KMS-11 (cell line): ENCODE results near the gene TTC24.
"Not testable (repeated sequence)": the region's sequence is repeated elsewhere in the genome, so short reads cannot be mapped to it uniquely, and the experiment has no call there.

Experiments used
- H2AFZ ChIP-seq: fragments of 200-600 bp; sonication (generic); 2 replicates; pipeline ENCODE4 v1.6.1; 2016; ENCODE audit warnings: antibody characterized with exemption, mixed run types, low read depth
- H3K27ac ChIP-seq: fragments of 200-600 bp; sonication (generic); 2 replicates; pipeline ENCODE4 v1.6.1; 2016; ENCODE audit warnings: mild to moderate bottlenecking, mixed run types
- H3K27me3 ChIP-seq: fragments of 200-600 bp; sonication (generic); 2 replicates; pipeline ENCODE4 v1.6.1; 2017; ENCODE audit warnings: mild to moderate bottlenecking, low read depth, mixed run types, moderate library complexity; ENCODE audit not compliant: insufficient read depth
- H3K36me3 ChIP-seq: fragments of 200-600 bp; sonication (generic); 2 replicates; pipeline ENCODE4 v1.6.1; 2017; ENCODE audit warnings: mild to moderate bottlenecking, mixed run types; ENCODE audit not compliant: insufficient read depth
- H3K4me1 ChIP-seq: fragments of 200-600 bp; sonication (generic); 2 replicates; pipeline ENCODE4 v1.6.1; 2016; ENCODE audit warnings: mild to moderate bottlenecking, low read depth, mixed run types; ENCODE audit not compliant: poor library complexity, severe bottlenecking
- H3K4me2 ChIP-seq: fragments of 200-600 bp; sonication (generic); 2 replicates; pipeline ENCODE4 v1.7.0; 2016; ENCODE audit warnings: mild to moderate bottlenecking, mixed run types
- H3K4me3 ChIP-seq: fragments of 200-600 bp; sonication (generic); IDR thresholded peaks from 2 replicates; pipeline ENCODE4 v1.6.1; 2017; ENCODE audit warnings: low read depth, low read length, mixed read lengths; ENCODE audit not compliant: insufficient read depth
- H3K79me2 ChIP-seq: fragments of 200-600 bp; sonication (generic); 2 replicates; pipeline ENCODE4 v1.6.1; 2016; ENCODE audit warnings: low read depth, mixed run types; ENCODE audit not compliant: insufficient read depth
- H3K9ac ChIP-seq: fragments of 200-600 bp; sonication (generic); 2 replicates; pipeline ENCODE4 v1.6.1; 2016; ENCODE audit warnings: mild to moderate bottlenecking, mixed run types
- H4K20me1 ChIP-seq: fragments of 200-600 bp; sonication (generic); 2 replicates; pipeline ENCODE4 v1.6.1; 2016; ENCODE audit warnings: mild to moderate bottlenecking, mixed run types; ENCODE audit not compliant: insufficient read depth
- CTCF ChIP-seq: fragments of 200-600 bp; sonication (generic); conservative IDR thresholded peaks from 2 replicates; pipeline ENCODE4 v1.6.1; 2017; ENCODE audit warnings: low read depth, mild to moderate bottlenecking, antibody characterized with exemption, low read length, moderate library complexity, mixed read lengths

TTC24 gene

DNA sequence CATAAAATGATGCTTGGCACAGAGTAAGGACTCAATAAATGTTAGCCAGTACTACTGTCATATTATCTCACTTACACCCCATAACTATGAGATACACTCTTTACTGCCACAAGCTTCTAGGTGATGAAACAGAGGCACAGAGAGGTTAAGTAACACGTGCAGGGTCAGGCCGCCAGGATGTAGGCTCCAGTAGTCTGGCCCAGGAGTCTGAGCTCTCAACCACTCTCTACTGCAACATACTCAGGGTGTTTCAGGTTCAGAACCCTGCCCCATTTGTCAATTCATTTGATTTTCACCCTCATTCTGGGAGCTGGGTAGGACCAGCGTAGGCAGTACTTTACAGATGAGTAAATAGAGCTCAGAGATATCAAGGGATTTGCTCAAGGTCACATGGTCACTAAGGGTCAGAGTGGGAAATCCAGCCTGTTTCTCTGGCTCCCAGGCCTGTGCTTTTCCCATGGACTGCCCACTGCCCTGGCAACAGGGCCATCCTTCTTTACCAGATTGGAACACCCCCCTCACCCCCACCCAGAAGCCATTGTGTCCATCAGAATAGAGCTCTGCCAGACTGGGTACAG lies 28.4 kb upstream of the TTC24 start:
- no peaks in the 10 kb centered on the region for H4K20me1 ChIP-seq

GRCh38 chr1:156551869-156552268 lies 27.7 kb upstream of the TTC24 start:
- no peak overlapping the region for H3K27ac ChIP-seq
- H3K9ac ChIP-seq, result no peak overlapping the region
- no peaks in the 10 kb centered on the region for H3K79me2 ChIP-seq
- H3K4me2 ChIP-seq, result no peak overlapping the region
- no peaks in the 10 kb centered on the region for H3K4me1 ChIP-seq
- H3K4me3 ChIP-seq, result no peak overlapping the region
- H3K27me3 ChIP-seq, result no peaks in the 10 kb centered on the region
- H3K36me3 ChIP-seq, result no peaks in the 10 kb centered on the region
- no peaks in the 10 kb centered on the region for H4K20me1 ChIP-seq
- no peak for TF ChIP-seq CTCF
- H2AFZ ChIP-seq, result no peak overlapping the region

More for the DNA sequence above, 28.4 kb upstream of the TTC24 start:
- TF ChIP-seq CTCF, result no peak
- H3K4me3 ChIP-seq, result no peak overlapping the region
- H3K9ac ChIP-seq, result no peak overlapping the region
- H3K27me3 ChIP-seq, result no peaks in the 10 kb centered on the region
- H3K4me1 ChIP-seq, result no peaks in the 10 kb centered on the region
- no peak overlapping the region for H2AFZ ChIP-seq
- no peak overlapping the region for H3K27ac ChIP-seq
- H3K4me2 ChIP-seq, result no peak overlapping the region
- no peaks in the 10 kb centered on the region for H3K36me3 ChIP-seq
- H3K79me2 ChIP-seq, result no peaks in the 10 kb centered on the region

GRCh38 chr1:156552518-156552917 lies 27.0 kb upstream of the TTC24 start:
- H3K4me3 ChIP-seq, result no peak overlapping the region
- H3K4me2 ChIP-seq, result no peak overlapping the region
- no peaks in the 10 kb centered on the region for H3K79me2 ChIP-seq
- no peaks in the 10 kb centered on the region for H4K20me1 ChIP-seq
- no peaks in the 10 kb centered on the region for H3K36me3 ChIP-seq
- no peak overlapping the region for H2AFZ ChIP-seq
- no peak overlapping the region for H3K9ac ChIP-seq
- no peak for TF ChIP-seq CTCF
- no peaks in the 10 kb centered on the region for H3K4me1 ChIP-seq
- no peak overlapping the region for H3K27ac ChIP-seq
- H3K27me3 ChIP-seq, result no peaks in the 10 kb centered on the region

DNA sequence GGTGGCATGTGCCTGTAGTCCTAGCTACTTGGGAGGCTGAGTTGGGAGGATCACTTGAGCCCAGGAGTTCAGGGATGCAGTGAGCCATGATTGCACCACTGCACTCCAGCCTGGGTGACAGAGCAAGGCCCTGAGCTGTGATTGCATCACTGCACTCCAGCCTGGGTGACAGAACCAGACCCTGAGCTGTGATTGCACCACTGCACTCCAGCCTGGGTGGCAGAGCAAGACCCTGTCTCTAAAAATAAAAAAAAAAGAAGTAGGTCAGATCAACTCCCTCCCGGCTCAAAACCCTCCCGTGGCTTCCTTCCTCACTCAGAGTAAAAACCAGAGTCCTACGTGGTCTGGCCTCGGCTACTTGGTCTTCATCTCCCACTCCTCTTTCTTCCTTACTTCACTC lies 26.6 kb upstream of the TTC24 start:
- H3K4me2 ChIP-seq, H3K27ac ChIP-seq, H3K36me3 ChIP-seq: not testable (repeated sequence)

DNA sequence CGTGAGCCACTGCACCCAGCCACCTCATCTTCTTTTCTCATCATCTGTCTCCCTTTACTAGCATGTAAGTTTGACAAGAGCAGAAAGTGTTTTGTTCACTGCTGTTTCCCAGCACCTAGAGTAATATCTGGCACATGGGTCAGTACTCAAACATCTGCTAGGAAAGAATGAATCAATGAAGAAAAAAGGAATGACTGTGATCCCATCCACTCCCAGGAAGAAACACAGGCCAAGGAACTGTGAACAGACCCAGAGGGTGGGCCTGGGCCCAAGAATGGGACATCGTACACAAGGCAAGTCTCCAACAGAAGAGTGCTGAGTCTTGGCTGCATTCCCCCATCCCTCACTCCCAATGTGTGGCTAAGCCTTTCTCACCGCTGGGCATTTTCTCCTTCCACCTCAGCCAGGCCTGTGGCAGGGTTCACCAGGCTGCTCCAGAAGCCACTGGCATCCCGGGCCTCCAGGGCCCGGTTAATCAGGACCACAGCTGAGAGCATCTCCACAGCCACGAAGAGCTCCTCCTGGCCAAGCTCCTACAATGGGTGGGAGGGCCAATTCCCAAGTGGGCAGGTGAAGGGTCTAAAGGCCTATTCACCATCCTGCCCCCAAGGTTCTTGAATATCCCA lies 25.6 kb upstream of the TTC24 start:
- Histone ChIP-seq H3K4me1 (no peaks in the 10 kb centered on the region), H4K20me1 (no peaks in the 10 kb centered on the region), H3K79me2 (no peaks in the 10 kb centered on the region), H3K4me3 (no peak overlapping the region), H3K4me2 (no peak overlapping the region), H2AFZ (no peak overlapping the region), H3K27me3 (no peaks in the 10 kb centered on the region), H3K27ac (no peak overlapping the region), H3K9ac (no peak overlapping the region), H3K36me3 (no peaks in the 10 kb centered on the region)
- TF ChIP-seq CTCF, result no peak

More for the DNA sequence above, 26.6 kb upstream of the TTC24 start:
- not testable (repeated sequence) for H2AFZ ChIP-seq, H3K4me3 ChIP-seq, H3K9ac ChIP-seq, H3K27me3 ChIP-seq, H4K20me1 ChIP-seq, H3K79me2 ChIP-seq, H3K4me1 ChIP-seq
